Dendritic cell treated with granulocyte-macrophage colony-stimulating factor and Interleukin-4, amounts not matched to agents 40 ng/mL and 50 ng/mL, for 4 days (primary cell): ENCODE data around the gene PWWP2B.

Source experiments
- H3K27ac Mint-ChIP-seq: one replicate; pipeline ENCODE4 v1.8.0; 2022; ENCODE audit warnings: mild to moderate bottlenecking, mixed read lengths
- H3K27me3 Mint-ChIP-seq: one replicate; pipeline ENCODE4 v1.8.0; 2022; ENCODE audit warnings: mild to moderate bottlenecking, mixed read lengths
- H3K36me3 Mint-ChIP-seq: one replicate; pipeline ENCODE4 v1.8.0; 2022; ENCODE audit warnings: low read depth, mixed read lengths
- H3K4me1 Mint-ChIP-seq: one replicate; pipeline ENCODE4 v1.8.0; 2022; ENCODE audit warnings: low read depth, mixed read lengths
- H3K4me3 Mint-ChIP-seq: one replicate; pipeline ENCODE4 v1.8.0; 2022; ENCODE audit warnings: mild to moderate bottlenecking, moderate library complexity, mixed read lengths
- H3K9me3 Mint-ChIP-seq: one replicate; pipeline ENCODE4 v1.8.0; 2022; ENCODE audit warnings: mixed read lengths
- intact Hi-C: fragments of 100-400 bp; cut with micrococcal nuclease; formaldehyde crosslinking; loops from one replicate; pipeline ENCODE4 v1.15.0; 2022

PWWP2B gene

DNA sequence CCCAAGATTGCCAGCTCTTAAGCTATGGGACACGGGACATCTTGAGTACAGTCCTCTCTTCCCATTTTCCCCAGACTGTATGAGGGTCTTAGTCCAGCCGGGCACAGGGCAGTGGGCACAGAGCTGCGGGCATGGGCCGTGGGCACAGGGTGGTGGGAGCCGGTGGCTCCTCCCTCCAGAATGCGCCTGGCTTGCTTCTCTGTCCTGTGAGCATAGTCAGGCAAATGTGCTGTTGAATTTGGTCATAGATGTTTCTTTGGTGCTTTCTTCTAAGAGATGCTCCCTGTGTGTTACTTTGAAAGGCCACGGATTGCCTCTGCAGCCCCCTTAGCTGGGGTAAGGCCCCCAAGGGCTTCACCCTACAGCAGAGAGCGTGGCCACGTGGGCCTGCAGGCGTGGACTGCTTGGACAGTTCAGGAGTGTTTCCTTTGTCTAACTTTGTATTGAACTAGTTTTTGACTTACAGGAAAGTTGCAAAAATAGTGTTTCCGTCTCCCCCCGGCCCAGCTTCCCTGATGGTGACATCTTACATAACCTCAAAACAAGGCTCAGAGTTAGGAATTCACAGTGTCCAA, 40.3 kb upstream of the PWWP2B start:
- Mint-ChIP-seq H3K27me3 (no peaks in the 10 kb centered on the region), H3K9me3 (peaks cover 8% of the 10 kb centered on the region), H3K27ac (no peak overlapping the region), H3K4me1 (peaks cover 28% of the 10 kb centered on the region), H3K36me3 (peaks cover 65% of the 10 kb centered on the region), H3K4me3 (no peak overlapping the region)
- intact Hi-C loops = no loop called here

DNA sequence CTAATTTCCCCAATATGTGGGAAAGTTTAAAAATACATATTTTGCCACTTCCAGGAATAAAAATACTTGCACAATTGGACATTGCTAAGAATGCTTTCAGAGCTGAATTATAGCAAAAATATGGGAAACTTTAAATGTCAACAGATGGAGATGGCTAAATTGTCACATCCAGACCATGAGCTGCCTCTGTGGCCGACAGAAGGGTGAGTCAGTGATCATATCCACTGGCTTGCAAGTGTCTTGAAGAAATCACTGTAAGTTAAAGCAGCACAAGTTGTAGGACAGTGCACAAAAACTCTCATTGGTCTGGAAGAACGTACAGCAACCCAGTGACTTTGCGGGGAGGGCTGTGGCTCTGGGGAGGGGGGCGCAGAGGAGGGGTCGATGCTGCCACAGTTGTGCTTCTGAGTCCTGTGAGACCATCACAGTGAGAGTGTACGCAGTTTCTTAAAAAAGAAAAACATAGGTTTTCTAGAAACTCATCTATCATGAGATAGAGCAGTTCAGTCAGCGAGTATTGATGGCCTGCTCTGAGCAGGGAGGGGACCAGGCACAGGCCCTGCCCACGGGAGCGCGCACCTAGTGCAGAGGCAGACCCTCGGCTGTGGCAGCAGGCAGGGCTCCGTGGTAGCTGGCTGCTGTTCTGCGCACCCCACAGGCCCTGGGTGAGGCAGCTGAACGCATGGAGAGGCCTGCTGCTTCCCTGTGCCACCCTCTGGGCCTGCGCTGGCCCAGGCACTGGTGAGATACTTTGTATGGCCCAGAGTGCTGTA, 39.5 kb upstream of the PWWP2B start:
- no peaks in the 10 kb centered on the region for H3K27me3 Mint-ChIP-seq
- peaks cover 28% of the 10 kb centered on the region for H3K4me1 Mint-ChIP-seq
- no peak overlapping the region for H3K4me3 Mint-ChIP-seq
- H3K27ac Mint-ChIP-seq = no peak overlapping the region
- peaks cover 8% of the 10 kb centered on the region for H3K9me3 Mint-ChIP-seq
- intact Hi-C loops = no loop called here
- peaks cover 69% of the 10 kb centered on the region for H3K36me3 Mint-ChIP-seq

DNA sequence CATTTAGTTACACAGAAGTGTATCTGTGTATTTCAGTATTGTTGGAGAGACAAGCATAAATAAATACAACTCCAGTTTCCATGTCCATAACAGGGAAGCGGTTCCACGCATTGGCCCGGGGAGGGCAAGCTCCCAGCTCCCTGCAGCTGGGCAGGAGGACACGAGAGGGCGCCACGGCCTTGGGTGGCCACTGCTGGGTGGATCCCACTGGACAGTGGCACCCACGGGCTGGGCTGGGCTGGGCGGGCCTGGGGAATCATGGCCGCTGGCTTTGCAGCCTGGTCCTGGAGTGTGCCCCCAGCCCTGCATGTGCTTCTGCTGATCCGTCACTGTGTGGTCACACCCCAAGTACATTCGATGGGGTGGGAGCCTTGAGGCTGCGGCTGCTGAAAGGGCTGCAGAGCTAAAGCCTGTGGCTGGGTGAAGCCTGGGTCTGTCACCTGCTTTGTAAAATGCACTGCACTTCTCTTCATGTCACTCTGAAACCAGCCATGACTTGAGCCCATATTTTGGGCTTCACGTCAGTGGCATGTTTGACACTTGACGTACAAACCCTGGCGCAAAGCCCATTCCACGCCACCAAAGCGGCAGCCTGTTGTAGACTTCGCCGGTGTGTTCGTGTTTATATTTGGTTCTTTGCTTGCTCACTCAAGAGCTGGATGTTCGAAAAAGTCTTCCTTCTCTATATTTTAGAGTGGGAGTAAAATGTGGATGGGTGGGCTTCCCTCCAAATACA, 37.5 kb upstream of the PWWP2B start:
- Mint-ChIP-seq H3K9me3 (peaks cover 8% of the 10 kb centered on the region), H3K4me1 (peaks cover 18% of the 10 kb centered on the region), H3K4me3 (no peak overlapping the region), H3K27ac (no peak overlapping the region), H3K36me3 (peaks cover 70% of the 10 kb centered on the region), H3K27me3 (no peaks in the 10 kb centered on the region)
- intact Hi-C loops = no loop called here

DNA sequence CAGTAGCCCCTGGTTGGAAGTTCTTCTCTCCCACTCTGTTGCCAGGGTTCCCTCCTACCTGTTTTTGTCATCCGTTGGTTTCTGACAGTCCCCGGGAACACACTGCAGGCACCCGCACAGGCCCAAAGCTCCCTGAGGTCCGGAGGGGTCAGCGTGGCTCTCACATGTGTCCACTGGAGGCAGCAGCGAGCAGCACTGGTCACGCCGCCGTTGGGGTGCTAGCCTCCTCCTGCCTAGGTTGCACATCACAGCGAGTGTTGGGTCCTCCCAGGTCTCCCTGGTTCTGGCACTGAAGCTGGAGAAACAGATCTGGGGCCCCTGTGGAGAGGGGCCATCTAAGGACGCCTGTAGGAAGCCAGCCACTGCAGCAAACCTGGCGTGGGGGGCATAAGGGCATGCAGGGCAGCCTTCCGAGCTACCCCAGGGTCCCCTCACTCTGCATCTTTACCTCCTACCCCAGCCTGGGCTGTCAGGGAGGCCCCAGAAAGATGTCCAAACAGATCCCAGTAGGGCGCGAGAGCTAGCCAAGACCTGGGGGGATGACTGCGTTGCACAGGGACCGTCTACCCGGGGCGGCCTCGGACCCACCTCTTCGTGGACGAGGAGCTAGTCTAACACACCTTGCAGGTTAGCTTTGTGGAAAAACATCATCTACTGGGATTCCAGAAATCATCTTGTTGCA, 36.1 kb upstream of the PWWP2B start:
- Mint-ChIP-seq H3K27ac (no peak overlapping the region), H3K27me3 (no peaks in the 10 kb centered on the region), H3K4me1 (peaks cover 14% of the 10 kb centered on the region), H3K36me3 (peaks cover 71% of the 10 kb centered on the region), H3K4me3 (no peak overlapping the region), H3K9me3 (peaks cover 8% of the 10 kb centered on the region)
- intact Hi-C loops = no loop called here

DNA sequence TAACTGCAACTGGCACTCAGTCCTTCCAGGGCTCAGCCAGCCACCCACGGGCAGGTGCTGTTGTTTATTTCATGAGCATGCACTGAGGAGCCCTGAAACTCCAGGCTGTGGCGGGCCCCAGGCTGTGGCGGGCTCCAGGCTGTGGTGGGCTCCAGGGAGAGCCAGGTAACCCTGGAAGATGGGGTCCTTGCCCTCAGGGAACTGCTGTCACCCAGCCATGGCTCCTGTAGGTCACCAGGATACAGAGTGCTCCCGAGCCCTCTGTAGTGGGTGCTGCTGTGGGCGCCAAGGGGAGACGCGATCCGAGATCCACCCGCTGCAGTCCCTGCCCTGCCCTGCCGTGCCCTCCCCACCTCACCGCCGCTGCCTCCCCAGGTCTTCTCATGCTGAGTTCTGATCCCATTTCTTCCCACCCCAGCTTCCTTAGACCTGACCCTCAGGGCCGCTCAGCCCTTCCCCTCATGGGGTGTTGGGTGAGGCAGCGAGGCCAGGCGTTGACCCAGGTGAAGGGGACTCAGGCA, 35.4 kb upstream of the PWWP2B start:
- no peak overlapping the region for H3K4me3 Mint-ChIP-seq

DNA sequence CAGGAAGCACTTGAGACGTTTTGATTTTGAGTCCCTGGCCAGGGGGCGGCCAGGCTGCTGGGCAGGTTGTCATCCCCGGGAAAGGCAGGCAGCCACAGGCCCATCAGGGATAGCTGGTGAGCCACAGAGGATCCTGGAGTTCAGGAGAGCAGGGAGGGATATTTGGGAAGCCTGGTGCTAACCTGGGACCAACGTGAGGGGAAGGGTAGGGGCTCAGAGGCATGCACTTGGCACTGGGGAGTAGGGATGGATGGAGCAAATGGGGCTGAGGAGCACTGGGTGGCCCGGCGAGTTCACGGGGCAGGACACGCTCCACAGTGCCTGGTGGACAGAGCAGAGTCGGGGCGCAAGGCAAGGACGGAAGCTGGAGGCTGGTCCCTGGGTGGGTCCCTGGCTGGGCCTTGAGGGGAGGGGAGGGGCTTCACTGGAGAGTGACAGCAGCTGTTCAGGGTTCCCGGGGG, 34.8 kb upstream of the PWWP2B start:
- peaks cover 11% of the 10 kb centered on the region for H3K4me1 Mint-ChIP-seq

More for the DNA sequence above, 35.4 kb upstream of the PWWP2B start:
- intact Hi-C loops = no loop called here
- Mint-ChIP-seq H3K27ac (no peak overlapping the region), H3K27me3 (no peaks in the 10 kb centered on the region), H3K36me3 (peaks cover 74% of the 10 kb centered on the region), H3K9me3 (peaks cover 8% of the 10 kb centered on the region), H3K4me1 (peaks cover 11% of the 10 kb centered on the region)

DNA sequence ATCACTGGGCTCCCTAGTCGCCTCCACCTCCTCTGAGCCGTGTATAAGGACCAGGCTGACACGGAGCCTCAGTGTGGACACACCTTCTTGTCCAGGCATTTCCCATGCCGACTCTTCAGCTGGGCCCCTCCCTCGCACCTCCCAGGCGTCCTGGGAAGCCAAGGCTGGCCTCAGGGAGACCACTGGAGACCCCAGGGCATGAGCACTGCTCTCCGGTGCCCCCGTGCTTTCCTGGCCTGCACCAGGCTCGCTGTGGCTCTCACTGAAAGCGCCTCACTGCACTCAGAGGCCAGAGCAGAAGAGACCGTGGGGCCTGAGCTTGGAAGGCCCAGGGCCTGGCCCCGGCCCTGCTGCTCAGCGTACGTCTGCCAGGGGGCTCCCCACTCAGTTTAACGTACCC, 33.6 kb upstream of the PWWP2B start:
- H3K36me3 Mint-ChIP-seq = peaks cover 71% of the 10 kb centered on the region
- intact Hi-C loops = no loop called here
- H3K4me1 Mint-ChIP-seq = peaks cover 11% of the 10 kb centered on the region
- H3K4me3 Mint-ChIP-seq = no peak overlapping the region
- peaks cover under 1% of the 10 kb centered on the region for H3K9me3 Mint-ChIP-seq
- H3K27me3 Mint-ChIP-seq = no peaks in the 10 kb centered on the region
- no peak overlapping the region for H3K27ac Mint-ChIP-seq

More for the DNA sequence above, 34.8 kb upstream of the PWWP2B start:
- intact Hi-C loops = no loop called here
- Mint-ChIP-seq H3K27ac (no peak overlapping the region), H3K4me3 (no peak overlapping the region), H3K27me3 (no peaks in the 10 kb centered on the region), H3K36me3 (peaks cover 74% of the 10 kb centered on the region), H3K9me3 (peaks cover 8% of the 10 kb centered on the region)

DNA sequence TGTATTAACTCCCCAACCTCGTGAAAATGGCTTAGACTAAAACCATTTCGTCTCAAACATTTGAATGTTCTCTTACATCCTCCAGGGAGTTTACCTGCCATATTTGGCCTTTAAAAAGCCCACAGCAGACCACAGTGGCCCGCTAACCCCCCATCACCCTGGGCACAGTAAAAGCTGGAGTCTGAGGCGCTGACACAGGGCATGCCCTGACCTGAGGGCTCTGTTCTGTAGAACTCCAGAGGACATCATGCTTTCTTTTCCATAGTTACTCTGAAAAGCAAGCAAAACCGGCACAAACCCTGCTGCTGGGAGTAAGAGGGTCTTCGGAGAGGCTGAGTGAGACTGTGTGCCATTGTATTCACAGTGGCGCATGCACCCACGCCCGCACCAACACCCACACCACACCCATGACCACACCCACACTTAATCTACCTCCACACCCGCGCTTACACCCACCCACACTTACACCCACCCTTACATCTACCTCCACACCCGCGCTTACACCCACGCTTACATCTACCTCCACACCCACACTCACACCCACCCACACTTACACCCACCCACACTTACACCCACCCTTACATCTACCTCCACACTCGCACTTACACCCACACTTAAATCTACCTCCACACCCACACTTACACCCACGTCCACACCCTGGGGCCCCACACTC, 32.9 kb upstream of the PWWP2B start:
- no peaks in the 10 kb centered on the region for H3K9me3 Mint-ChIP-seq
- intact Hi-C loops = no loop called here
- no peak overlapping the region for H3K27ac Mint-ChIP-seq

DNA sequence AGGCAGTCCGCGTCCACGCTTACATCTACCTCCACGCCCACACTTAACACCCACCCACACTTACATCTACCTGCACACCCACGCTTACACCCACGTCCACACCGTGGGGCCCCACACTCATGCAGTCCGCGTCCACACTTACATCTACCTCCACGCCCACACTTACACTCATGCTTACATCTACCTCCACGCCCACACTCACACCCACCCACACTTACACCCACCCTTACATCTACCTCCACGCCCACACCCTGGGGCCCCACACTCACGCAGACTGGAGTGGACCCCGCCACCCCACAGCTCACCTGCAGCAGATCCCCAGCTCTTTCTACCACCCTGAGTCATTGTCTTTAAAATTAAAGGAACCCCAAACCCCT, 32.4 kb upstream of the PWWP2B start:
- intact Hi-C loops = no loop called here
- peaks cover 80% of the 10 kb centered on the region for H3K36me3 Mint-ChIP-seq
- no peak overlapping the region for H3K4me3 Mint-ChIP-seq
- H3K27ac Mint-ChIP-seq = no peak overlapping the region
- H3K4me1 Mint-ChIP-seq = peaks cover 11% of the 10 kb centered on the region
- no peaks in the 10 kb centered on the region for H3K27me3 Mint-ChIP-seq
- no peaks in the 10 kb centered on the region for H3K9me3 Mint-ChIP-seq

More for the DNA sequence above, 32.9 kb upstream of the PWWP2B start:
- Mint-ChIP-seq H3K27me3 (no peaks in the 10 kb centered on the region), H3K36me3 (peaks cover 78% of the 10 kb centered on the region), H3K4me3 (no peak overlapping the region), H3K4me1 (peaks cover 11% of the 10 kb centered on the region)

DNA sequence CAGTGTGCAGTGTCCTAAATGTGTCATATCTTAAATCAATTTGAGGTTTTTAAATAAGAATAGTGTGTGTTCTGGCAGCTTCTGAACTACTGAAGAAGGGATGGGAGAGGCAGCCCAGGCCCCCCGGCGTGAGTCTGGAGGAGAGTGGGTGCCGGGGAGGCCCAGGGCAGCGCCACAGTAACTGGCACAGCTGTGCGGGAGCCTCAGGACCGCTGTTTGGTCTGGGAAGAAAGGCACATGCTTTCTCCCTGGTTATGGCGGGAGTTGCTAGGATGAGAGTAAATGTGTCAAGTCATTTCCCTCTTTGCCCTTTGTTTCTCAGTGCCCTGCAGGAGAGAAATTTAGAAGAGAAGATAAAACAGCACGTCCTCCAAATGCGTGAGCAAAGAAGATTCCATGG, 31.9 kb upstream of the PWWP2B start:
- Mint-ChIP-seq H3K36me3 (peaks cover 80% of the 10 kb centered on the region), H3K9me3 (no peaks in the 10 kb centered on the region), H3K4me3 (no peak overlapping the region), H3K27ac (no peak overlapping the region), H3K27me3 (no peaks in the 10 kb centered on the region), H3K4me1 (peaks cover 11% of the 10 kb centered on the region)
- intact Hi-C loops = no loop called here

DNA sequence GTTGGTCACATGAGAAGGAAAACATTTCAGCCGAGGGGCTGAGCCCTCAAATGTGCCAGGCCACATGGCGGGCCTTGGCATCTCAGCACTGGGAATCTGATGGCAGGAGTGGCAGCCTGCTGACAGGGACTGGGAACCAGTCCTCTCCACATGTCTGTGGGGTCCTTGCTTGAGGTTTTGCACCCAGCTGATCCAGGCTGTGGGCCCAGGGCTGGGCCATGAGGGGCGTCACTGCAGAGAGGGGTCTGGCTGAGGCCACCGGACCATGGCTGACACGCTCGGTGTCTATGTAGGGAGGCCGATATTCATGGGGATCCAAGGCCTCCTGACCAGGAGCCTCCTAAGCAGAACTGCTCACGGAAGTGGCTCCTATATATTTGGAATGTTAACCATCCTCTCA, 31.0 kb upstream of the PWWP2B start:
- peaks cover 12% of the 10 kb centered on the region for H3K4me1 Mint-ChIP-seq
- H3K4me3 Mint-ChIP-seq = no peak overlapping the region
- peaks cover 76% of the 10 kb centered on the region for H3K36me3 Mint-ChIP-seq
- intact Hi-C loops = no loop called here
- H3K9me3 Mint-ChIP-seq = no peaks in the 10 kb centered on the region
- peaks cover 4% of the 10 kb centered on the region for H3K27me3 Mint-ChIP-seq
- no peak overlapping the region for H3K27ac Mint-ChIP-seq

DNA sequence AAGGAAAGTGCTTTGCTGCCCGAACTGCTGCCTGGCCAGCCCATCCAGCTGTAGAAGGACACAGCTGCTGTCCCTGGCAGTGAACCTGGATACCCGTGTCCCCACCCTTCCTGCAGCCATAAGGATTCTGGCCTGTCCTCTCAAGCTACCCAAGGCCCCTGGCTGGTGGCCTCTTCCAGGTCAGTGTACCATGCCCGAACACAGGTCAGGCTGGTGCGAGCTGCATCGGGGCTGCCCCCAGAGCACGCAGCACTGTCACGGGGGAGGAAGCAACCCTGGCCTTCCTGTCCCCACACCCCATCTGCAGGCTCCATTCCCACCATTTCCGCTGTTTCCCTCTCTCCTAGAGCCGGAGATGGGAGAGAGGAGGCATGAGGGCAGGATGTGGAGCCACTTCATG, 30.5 kb upstream of the PWWP2B start:
- Mint-ChIP-seq H3K27ac (no peak overlapping the region), H3K4me1 (peaks cover 16% of the 10 kb centered on the region), H3K27me3 (peaks cover 7% of the 10 kb centered on the region), H3K9me3 (no peaks in the 10 kb centered on the region), H3K4me3 (no peak overlapping the region), H3K36me3 (peaks cover 71% of the 10 kb centered on the region)
- intact Hi-C loops = no loop called here

DNA sequence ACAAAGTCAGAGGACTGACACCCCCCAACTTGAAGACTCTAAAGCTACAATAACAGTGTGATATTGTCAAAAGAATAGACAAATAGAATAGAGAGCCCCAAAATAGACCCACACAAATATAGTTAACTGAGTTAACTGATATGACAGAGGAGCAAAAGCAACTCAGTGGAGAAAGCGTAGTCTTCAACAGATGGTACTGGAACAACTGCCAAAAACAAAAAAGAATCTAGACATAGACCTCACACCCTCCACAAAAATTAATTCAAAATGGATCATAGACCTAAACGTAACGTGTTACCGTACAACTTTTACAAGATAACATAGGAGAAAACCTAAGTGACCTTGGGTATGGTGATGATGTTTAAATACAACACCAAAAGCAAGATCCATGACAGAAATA, 28.6 kb upstream of the PWWP2B start:
- peaks cover 19% of the 10 kb centered on the region for H3K27me3 Mint-ChIP-seq
- peaks cover 55% of the 10 kb centered on the region for H3K36me3 Mint-ChIP-seq
- no peak overlapping the region for H3K27ac Mint-ChIP-seq
- peaks cover 22% of the 10 kb centered on the region for H3K4me1 Mint-ChIP-seq
- intact Hi-C loops = no loop called here
- no peak overlapping the region for H3K4me3 Mint-ChIP-seq
- H3K9me3 Mint-ChIP-seq = no peaks in the 10 kb centered on the region
